ENCODE data around the gene GZMB.

GRCh38 chr14:24673534-24674203 is 39.7 kb upstream of the GZMB start:
- TF ChIP-seq CTCF (IDR thresholded peaks at IDR 0.05), result no peak
- TF ChIP-seq POLR2A (IDR thresholded peaks at IDR 0.05; ENCODE audit: low read depth), result no peak
- TF ChIP-seq POLR2AphosphoS5 (IDR thresholded peaks at IDR 0.05), result no peak
- TF ChIP-seq EP300 (IDR thresholded peaks at IDR 0.05), result no peak

Measured in esophagus muscularis mucosa (tissue), 4 donors.